Ovary (tissue), 3 donors: ENCODE data around the gene SMYD2.

Experiments used
- CTCF ChIP-seq, 3 donors: fragments of 450-650 bp in 2 of 3; fragments of 200-600 bp in 1 of 3; IDR thresholded peaks; one replicate each; pipeline versions ENCODE4 v1.5.1 to v1.8.0; 2016 to 2022; ENCODE audit warnings: antibody characterized with exemption in 3 of 3, mild to moderate bottlenecking in 1 of 3
- EP300 ChIP-seq: sonication (generic); formaldehyde crosslinking; IDR thresholded peaks from one replicate; pipeline ENCODE4 v1.6.1; 2017; ENCODE audit warnings: antibody characterized with exemption
- POLR2A ChIP-seq: fragments of 450-650 bp; IDR thresholded peaks from one replicate; pipeline ENCODE4 v1.6.1; 2017; ENCODE audit warnings: antibody characterized with exemption, mild to moderate bottlenecking, moderate library complexity
- donor health status: DM: no; HTN: no; CAD: no.

- TF ChIP-seq POLR2A, result no peak
- no peak for TF ChIP-seq CTCF (IDR thresholded peaks at IDR 0.05)
- no peak for TF ChIP-seq EP300
These were observed 88.4 kb downstream of the SMYD2 start for GRCh38 chr1:214369364-214369763.
